ENCODE results near the gene ZFAND3. TPM values are rescaled to one million over a fixed set of nuclear protein-coding genes. Genes with fewer than 3 reads are reported as not detected.

ZFAND3 gene
- polyA plus RNA-seq, 1 experiment, result 15.5 TPM

DNA sequence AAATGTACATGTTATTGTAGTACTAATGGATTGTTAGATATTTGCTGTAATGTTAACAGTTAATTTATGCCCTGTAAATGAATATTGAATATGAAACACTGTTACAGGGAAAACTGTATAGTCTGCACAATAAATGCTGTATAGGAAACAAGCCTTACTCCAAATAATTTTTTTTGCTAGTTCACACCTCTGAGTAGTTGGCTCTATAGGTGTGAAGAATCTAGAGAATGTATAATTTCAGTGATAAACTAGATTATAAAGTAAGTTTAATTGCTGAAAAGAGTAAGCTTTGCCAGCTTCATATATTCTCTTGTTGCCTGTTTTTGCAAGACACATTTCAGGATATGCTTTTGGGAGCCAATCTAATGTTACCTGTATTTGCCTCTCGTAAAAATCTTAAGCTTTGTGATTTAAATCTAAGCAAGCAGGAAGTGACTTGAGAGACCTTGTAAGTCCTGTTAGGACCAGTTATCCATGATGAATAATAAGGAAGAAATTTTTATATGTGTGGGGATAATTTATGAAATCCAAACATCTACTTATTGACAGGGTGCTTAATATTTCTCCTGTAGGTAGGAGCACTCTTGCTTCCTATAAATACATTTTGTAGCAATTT is 232.4 kb downstream of the ZFAND3 start:
- Histone ChIP-seq H3K4me3 (ENCODE audit: low read depth, low read length) (no peak overlapping the region), H3K27ac (ENCODE audit: low read depth, low read length) (no peak overlapping the region), H3K27me3 (ENCODE audit: control insufficient read depth, insufficient read depth, low read length) (no peaks in the 10 kb centered on the region), H3K9me3 (ENCODE audit: control insufficient read depth, insufficient read depth, low read length) (no peaks in the 10 kb centered on the region)
- no peak for DNase-seq (ENCODE audit: low read depth, low spot score)
- TF ChIP-seq, protein P1, sequence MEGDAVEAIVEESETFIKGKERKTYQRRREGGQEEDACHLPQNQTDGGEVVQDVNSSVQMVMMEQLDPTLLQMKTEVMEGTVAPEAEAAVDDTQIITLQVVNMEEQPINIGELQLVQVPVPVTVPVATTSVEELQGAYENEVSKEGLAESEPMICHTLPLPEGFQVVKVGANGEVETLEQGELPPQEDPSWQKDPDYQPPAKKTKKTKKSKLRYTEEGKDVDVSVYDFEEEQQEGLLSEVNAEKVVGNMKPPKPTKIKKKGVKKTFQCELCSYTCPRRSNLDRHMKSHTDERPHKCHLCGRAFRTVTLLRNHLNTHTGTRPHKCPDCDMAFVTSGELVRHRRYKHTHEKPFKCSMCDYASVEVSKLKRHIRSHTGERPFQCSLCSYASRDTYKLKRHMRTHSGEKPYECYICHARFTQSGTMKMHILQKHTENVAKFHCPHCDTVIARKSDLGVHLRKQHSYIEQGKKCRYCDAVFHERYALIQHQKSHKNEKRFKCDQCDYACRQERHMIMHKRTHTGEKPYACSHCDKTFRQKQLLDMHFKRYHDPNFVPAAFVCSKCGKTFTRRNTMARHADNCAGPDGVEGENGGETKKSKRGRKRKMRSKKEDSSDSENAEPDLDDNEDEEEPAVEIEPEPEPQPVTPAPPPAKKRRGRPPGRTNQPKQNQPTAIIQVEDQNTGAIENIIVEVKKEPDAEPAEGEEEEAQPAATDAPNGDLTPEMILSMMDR (IDR thresholded peaks at IDR 0.05; ENCODE audit: low read depth, low read length), result no peak
- ChIA-PET POLR2A (no interaction called here), CTCF (interaction anchor here (1.1 kb wide), 1 partner anchor 17 kb away, joined by 3 read pairs; no protein-coding TSS in a partner anchor)

GRCh38 chr6:38054527-38055202 is 235.1 kb downstream of the ZFAND3 start:
- H3K27ac ChIP-seq (ENCODE audit: low read depth, low read length), result no peak overlapping the region
- H3K9me3 ChIP-seq (ENCODE audit: control insufficient read depth, insufficient read depth, low read length), result no peaks in the 10 kb centered on the region
- H3K27me3 ChIP-seq (ENCODE audit: control insufficient read depth, insufficient read depth, low read length), result no peaks in the 10 kb centered on the region
- ChIA-PET POLR2A (no interaction called here), CTCF (interaction anchor here (1.3 to 2.0 kb wide), 3 partner anchors 9 to 439 kb away, joined by 3 to 5 read pairs (median 5); no protein-coding TSS in a partner anchor)
- DNase-seq (ENCODE audit: low read depth, low spot score), result no peak
- TF ChIP-seq, protein P1 (IDR thresholded peaks at IDR 0.05; ENCODE audit: low read depth, low read length), result no peak
- H3K4me3 ChIP-seq (ENCODE audit: low read depth, low read length), result no peak overlapping the region

DNA sequence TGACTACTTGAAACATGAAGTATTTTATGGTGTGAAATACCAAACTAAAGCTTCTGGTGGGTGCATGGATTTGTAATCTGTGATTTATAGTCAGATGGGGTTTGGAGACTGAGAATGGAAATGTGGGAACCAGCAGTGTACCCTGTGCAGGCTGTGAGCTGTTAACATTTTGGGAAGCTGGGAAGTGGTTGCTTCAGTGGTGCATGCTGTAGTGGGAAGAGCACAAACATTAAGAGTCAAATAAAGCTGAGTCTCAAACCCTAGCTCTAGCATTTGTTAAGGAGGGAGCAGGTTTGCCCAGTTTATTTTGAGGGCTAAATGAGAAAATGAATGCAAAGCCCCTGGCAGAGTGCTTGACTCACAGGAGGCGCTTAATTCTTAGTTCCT is 235.7 kb downstream of the ZFAND3 start:
- DNase-seq (ENCODE audit: low read depth, low spot score), result no peak
- CTCF ChIA-PET, result interaction anchor here (1.3 to 2.0 kb wide), 3 partner anchors 8 to 439 kb away, joined by 3 to 5 read pairs (median 5); no protein-coding TSS in a partner anchor
- H3K27ac ChIP-seq (ENCODE audit: low read depth, low read length), result no peak overlapping the region
- no peaks in the 10 kb centered on the region for H3K27me3 ChIP-seq (ENCODE audit: control insufficient read depth, insufficient read depth, low read length)
- H3K4me3 ChIP-seq (ENCODE audit: low read depth, low read length), result no peak overlapping the region
- H3K9me3 ChIP-seq (ENCODE audit: control insufficient read depth, insufficient read depth, low read length), result no peaks in the 10 kb centered on the region
- POLR2A ChIA-PET, result no interaction called here
- TF ChIP-seq, protein P1 (IDR thresholded peaks at IDR 0.05; ENCODE audit: low read depth, low read length), result no peak

DNA sequence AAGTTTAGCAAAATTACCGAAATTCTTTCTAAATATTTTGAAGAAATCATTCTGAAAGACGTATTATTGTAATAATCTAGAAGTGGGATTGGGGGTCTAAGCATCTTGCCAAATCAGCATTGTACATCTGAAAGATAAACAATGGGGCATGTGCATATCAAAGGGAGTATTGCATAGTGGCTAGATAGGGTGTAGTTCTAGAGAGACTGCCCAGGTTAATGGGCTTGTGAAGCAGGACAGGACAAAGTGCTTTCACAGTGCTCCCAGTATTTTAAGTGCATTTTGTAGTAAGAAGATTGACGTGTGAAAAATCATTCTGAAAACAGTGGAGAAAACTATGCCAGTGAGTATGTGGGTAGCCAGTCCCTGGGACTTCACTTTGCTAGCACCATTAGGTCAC is 236.8 kb downstream of the ZFAND3 start:
- ChIA-PET CTCF (no interaction called here), POLR2A (no interaction called here)
- Histone ChIP-seq H3K4me3 (ENCODE audit: low read depth, low read length) (no peak overlapping the region), H3K27me3 (ENCODE audit: control insufficient read depth, insufficient read depth, low read length) (no peaks in the 10 kb centered on the region), H3K9me3 (ENCODE audit: control insufficient read depth, insufficient read depth, low read length) (no peaks in the 10 kb centered on the region), H3K27ac (ENCODE audit: low read depth, low read length) (no peak overlapping the region)
- no peak for DNase-seq (ENCODE audit: low read depth, low spot score)
- TF ChIP-seq, protein P1 (IDR thresholded peaks at IDR 0.05; ENCODE audit: low read depth, low read length), result no peak

GRCh38 chr6:38057994-38058393 is 238.5 kb downstream of the ZFAND3 start:
- ChIA-PET CTCF (interaction anchor here (1.3 kb wide), 1 partner anchor 436 kb away, joined by 4 read pairs; no protein-coding TSS in a partner anchor), POLR2A (interaction anchor here (0.6 kb wide), 1 partner anchor 28 kb away, joined by 4 read pairs; no protein-coding TSS in a partner anchor)
- DNase-seq (ENCODE audit: low read depth, low spot score), result peak; percentile 11
- Histone ChIP-seq H3K4me3 (ENCODE audit: low read depth, low read length) (no peak overlapping the region), H3K9me3 (ENCODE audit: control insufficient read depth, insufficient read depth, low read length) (no peaks in the 10 kb centered on the region), H3K27me3 (ENCODE audit: control insufficient read depth, insufficient read depth, low read length) (no peaks in the 10 kb centered on the region), H3K27ac (ENCODE audit: low read depth, low read length) (no peak overlapping the region)
- TF ChIP-seq, protein P1 (IDR thresholded peaks at IDR 0.05; ENCODE audit: low read depth, low read length), result no peak

All from AG04450 (cell line).